COLO668 (cell line): ENCODE results near the gene CCND3.

Experiments
- DNase-seq: peaks from one replicate; lab custom pipeline; 2025; ENCODE audit not compliant: unreplicated experiment; lab: John Stamatoyannopoulos, UW

Gene CCND3

GRCh38 chr6:41941280-41942066 lies at the start of gene CCND3:
CCND3 (minus strand) TSS chr6:41941808; CDS start chr6:41941649, 159 bp downstream.
- DNase-seq: peak; percentile 94

GRCh38 chr6:41986339-41986738 lies 44.7 kb upstream of the CCND3 start:
- no peak for DNase-seq

GRCh38 chr6:41984623-41985022 lies 43.0 kb upstream of the CCND3 start:
- no peak for DNase-seq

- no peak for DNase-seq
Observed at GRCh38 chr6:41976794-41977484, 35.3 kb upstream of the CCND3 start.

GRCh38 chr6:41975276-41975675 lies 33.7 kb upstream of the CCND3 start:
- no peak for DNase-seq

GRCh38 chr6:41974281-41974825 lies 32.7 kb upstream of the CCND3 start:
- DNase-seq: no peak

GRCh38 chr6:41972826-41973225 lies 31.2 kb upstream of the CCND3 start:
- no peak for DNase-seq

- no peak for DNase-seq
Observed at GRCh38 chr6:41970436-41970846, 28.8 kb upstream of the CCND3 start.

GRCh38 chr6:41967312-41968287 lies 26.0 kb upstream of the CCND3 start:
- DNase-seq: no peak

GRCh38 chr6:41966961-41967311 lies 25.3 kb upstream of the CCND3 start:
- no peak for DNase-seq

- DNase-seq: no peak
Observed at GRCh38 chr6:41966214-41966920, 24.8 kb upstream of the CCND3 start.

GRCh38 chr6:41965429-41966213 lies 24.0 kb upstream of the CCND3 start:
- no peak for DNase-seq

- DNase-seq: no peak
Observed at GRCh38 chr6:41964201-41964887, 22.7 kb upstream of the CCND3 start.

GRCh38 chr6:41963371-41963770 lies 21.8 kb upstream of the CCND3 start:
- no peak for DNase-seq

GRCh38 chr6:41960028-41960427 lies 18.4 kb upstream of the CCND3 start:
- no peak for DNase-seq

- DNase-seq: no peak
Observed at GRCh38 chr6:41958022-41958856, 16.6 kb upstream of the CCND3 start.

- DNase-seq: no peak
Observed at GRCh38 chr6:41957117-41957516, 15.5 kb upstream of the CCND3 start.

- DNase-seq: no peak
Observed at GRCh38 chr6:41955412-41955811, 13.8 kb upstream of the CCND3 start.
